HG03095 (cell line): ENCODE data around the gene ACTL8.
"Not testable (repeated sequence)": the region's sequence is repeated elsewhere in the genome, so short reads cannot be mapped to it uniquely, and the experiment has no call there.

ENCODE experiments used
- ATAC-seq: cut with Tn5 transposase; IDR thresholded peaks from one replicate; pipeline ENCODE4 v1.9.1; 2021; ENCODE audit warnings: moderate library complexity; ENCODE audit not compliant: unreplicated experiment

ACTL8 gene

DNA sequence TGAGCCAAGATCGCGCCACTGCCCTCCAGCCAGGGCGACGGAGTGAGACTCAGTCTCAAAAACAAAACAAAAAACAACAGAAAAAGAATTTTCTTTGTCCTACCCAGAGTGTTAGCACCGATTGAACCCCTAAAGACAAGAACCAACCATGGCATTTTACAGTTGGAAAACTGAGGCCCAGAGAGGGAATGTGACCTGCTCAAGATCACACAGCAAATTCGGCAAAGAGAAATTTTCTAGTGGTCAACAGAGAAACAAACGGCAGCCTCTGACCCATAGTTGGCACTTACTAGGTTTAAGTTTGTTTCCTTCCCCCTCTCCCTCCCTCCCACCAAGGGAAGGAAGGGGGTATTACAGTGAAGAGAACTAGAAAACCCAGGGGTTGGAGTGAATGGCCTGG lies 20.5 kb upstream of the ACTL8 start:
- no peak for ATAC-seq

- ATAC-seq = no peak
Measured at GRCh38 chr1:17735348-17735747, 19.8 kb upstream of the ACTL8 start.

GRCh38 chr1:17735793-17736192 lies 19.3 kb upstream of the ACTL8 start:
- ATAC-seq = no peak

GRCh38 chr1:17736625-17737024 lies 18.5 kb upstream of the ACTL8 start:
- ATAC-seq = no peak

- no peak for ATAC-seq
Measured at GRCh38 chr1:17739050-17739449, 16.1 kb upstream of the ACTL8 start.

- no peak for ATAC-seq
Measured at GRCh38 chr1:17741052-17741451, 14.1 kb upstream of the ACTL8 start.

DNA sequence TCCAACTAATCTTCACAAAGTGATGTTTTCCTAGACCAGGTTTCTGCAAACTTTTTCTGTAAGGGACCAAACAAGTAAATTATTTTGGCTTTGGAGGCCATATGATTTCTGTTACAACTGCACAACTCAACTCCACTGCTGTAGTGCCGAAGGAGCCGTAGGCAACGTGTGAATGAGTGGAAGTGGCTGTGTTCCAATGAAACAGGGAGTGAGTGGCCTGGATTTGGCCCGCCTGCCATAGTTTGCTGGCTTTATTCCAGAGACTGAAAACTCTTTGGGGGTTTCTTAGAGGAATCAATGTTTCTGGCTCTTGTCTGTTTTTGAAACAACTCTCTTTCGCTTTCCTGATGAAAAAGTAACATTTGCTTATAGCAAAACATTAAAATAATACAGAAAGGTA lies 12.6 kb upstream of the ACTL8 start:
- no peak for ATAC-seq

DNA sequence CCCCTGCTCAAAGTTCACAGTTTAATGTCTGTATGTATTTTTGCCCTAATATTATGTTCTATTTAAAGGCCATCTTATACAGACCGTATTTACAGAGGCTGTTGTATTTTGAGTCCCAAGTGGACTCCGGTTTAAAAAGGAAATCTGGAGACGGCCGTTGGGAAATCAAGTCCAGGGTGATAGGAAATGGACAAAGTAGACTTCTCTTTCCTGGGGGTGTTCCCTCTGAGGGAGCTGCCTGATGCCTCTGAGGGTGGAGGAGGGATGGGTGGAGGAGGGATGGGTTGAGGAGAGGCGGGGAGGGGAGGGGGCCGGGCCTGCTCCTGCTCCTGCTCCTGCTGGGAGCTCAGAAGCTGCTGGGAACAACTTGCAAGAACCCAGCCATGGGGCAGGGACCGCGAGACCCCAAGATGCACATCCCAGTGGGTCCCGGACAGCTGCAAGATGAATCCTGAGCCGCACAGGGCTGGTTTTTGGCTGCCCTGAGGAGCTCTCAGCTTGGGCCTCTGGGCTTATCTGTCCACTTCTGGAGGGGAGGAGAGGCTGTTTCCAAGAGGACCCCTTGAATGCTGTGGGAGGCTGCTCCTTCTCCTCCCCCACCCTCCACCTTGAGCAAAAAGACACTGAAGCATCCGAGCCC lies 12.0 kb upstream of the ACTL8 start:
- no peak for ATAC-seq

- ATAC-seq = no peak
Measured at GRCh38 chr1:17743925-17744324, 11.2 kb upstream of the ACTL8 start.

- no peak for ATAC-seq
Measured at GRCh38 chr1:17744666-17745478, 10.3 kb upstream of the ACTL8 start.

GRCh38 chr1:17745479-17745955 lies 9.6 kb upstream of the ACTL8 start:
- ATAC-seq = no peak

DNA sequence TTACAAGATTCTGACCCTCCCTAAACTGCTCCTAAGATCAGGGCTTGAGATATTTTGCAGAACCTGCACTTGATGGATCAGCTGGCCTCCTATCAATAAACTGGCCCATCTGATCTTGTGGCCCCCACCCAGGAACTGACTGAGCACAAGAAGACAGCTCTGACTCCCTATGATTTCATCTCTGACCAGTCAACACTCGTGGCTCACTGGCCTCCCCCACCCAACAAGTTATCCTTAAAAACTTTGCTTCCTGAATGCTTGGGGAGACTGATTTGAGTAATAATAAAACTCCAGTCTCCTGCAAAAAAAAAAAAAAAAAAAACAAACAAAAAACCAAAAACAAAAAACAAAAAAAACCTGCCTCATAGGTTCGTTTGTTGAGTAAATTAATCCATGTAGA lies 8.9 kb upstream of the ACTL8 start:
- ATAC-seq = not testable (repeated sequence)

DNA sequence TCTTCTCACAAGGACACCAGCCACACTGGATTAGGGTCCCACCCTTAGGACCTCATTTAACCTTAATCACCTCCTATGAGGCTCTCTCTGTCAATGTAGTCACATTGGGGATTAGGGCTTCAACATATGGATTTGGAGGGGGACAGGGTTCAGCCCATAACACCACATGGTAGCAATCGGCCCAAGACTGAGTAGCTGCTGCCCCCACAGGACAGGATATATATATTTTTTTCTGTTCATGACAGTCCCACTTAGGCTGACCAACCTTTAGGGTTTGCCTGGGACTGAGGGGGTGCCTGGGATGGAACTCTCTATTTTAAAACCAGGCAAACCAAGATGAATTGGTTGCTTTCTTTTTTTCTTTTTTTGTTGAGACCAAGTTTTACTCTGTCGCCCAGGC lies 8.2 kb upstream of the ACTL8 start:
- no peak for ATAC-seq

GRCh38 chr1:17750333-17750732 lies 4.8 kb upstream of the ACTL8 start:
- no peak for ATAC-seq

DNA sequence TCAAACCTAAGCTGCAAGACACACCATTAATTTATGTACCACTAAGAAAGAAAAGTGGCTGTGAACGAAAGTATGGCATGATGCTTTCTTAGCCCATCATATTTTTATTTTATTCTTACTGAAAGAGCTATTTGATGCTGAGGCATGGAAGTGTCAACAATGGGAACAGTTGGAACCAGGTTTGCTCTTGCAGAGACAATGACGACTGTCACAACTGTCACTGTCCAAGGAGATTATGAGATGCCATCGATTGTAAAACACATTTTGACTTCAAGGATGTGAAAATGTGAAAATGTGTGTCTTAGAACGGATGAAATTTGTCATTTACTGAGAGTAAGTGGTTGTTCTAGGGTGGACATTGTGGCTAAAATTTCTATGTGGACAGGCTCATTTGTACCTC lies 2.8 kb upstream of the ACTL8 start:
- no peak for ATAC-seq

DNA sequence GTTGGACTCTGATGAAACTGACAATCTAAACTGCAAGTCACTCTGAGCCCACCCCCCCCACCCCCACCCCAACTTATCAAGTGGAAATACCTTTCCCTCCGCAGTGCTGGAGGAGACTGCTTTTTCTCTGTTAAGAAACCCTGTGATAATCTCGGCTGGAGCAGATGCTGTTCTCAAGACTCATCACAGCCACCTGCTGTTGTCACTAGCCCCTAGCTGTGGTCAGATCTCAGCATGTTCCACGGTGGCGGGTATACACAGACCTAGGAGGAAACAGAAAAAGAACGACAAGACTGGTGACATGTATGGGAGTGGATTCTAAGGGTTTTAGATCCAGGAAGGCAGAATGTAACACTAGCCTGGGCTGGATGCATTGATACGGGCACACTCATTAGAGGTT lies 2.3 kb downstream of the ACTL8 start:
- no peak for ATAC-seq

GRCh38 chr1:17759114-17759513 lies 4.0 kb downstream of the ACTL8 start:
- ATAC-seq = no peak

- ATAC-seq = no peak
Measured at GRCh38 chr1:17762313-17762712, 7.2 kb downstream of the ACTL8 start.

GRCh38 chr1:17763417-17763816 lies 8.3 kb downstream of the ACTL8 start:
- ATAC-seq = no peak

DNA sequence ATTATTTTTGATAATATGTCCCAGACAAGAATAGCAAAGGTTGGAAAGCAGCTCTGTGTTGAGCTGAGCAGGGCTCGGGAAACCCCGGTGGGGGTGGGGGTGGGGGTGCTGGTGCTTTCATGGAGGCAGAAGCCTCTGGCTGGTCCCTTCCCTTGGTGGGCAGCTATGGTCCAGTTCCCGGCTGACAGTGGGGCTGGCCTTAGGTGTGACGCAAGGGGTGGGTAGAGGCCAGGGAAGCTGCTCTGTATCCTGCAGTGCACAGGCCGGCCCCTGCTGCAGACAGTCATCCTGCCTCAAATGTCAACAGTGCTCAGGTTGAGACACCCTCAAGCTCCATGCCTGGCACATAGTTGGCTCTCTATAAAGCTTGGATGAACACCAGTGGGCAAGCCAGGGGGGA lies 8.9 kb downstream of the ACTL8 start:
- ATAC-seq = no peak

- no peak for ATAC-seq
Measured at GRCh38 chr1:17764591-17764990, 9.5 kb downstream of the ACTL8 start.
